ENCODE results near the gene KIF16B.

Gene KIF16B

DNA sequence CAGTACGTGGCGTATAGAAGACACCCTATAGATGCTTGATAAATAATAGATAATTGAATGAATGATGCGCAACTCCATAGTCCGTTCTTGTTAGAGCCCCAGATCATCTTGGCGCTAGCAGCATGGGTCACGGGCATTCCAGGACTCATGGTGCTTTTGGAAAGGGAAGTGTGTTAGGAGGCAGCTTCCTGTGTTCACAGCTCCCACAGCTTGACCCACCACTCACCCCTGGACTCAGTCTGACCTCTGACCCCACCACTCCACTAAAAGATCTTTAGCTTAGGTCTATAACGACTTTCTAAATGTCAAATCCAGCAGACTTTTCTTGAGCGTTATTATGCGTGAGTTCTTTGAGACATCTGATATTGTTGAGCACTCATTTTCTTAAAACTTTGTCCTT lies 35.8 kb upstream of the KIF16B start:
- Histone ChIP-seq H3K27me3 (ENCODE audit: insufficient read depth, low read depth, severe bottlenecking) (no peaks in the 10 kb centered on the region), H3K9me3 (ENCODE audit: severe bottlenecking) (no peaks in the 10 kb centered on the region), H3K4me3 (ENCODE audit: low read depth, low read length) (no peak overlapping the region), H3K36me3 (no peaks in the 10 kb centered on the region), H3K27ac (no peak overlapping the region)
- no peak for DNase-seq
- TF ChIP-seq, protein P1, sequence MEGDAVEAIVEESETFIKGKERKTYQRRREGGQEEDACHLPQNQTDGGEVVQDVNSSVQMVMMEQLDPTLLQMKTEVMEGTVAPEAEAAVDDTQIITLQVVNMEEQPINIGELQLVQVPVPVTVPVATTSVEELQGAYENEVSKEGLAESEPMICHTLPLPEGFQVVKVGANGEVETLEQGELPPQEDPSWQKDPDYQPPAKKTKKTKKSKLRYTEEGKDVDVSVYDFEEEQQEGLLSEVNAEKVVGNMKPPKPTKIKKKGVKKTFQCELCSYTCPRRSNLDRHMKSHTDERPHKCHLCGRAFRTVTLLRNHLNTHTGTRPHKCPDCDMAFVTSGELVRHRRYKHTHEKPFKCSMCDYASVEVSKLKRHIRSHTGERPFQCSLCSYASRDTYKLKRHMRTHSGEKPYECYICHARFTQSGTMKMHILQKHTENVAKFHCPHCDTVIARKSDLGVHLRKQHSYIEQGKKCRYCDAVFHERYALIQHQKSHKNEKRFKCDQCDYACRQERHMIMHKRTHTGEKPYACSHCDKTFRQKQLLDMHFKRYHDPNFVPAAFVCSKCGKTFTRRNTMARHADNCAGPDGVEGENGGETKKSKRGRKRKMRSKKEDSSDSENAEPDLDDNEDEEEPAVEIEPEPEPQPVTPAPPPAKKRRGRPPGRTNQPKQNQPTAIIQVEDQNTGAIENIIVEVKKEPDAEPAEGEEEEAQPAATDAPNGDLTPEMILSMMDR (IDR thresholded peaks at IDR 0.05; ENCODE audit: low read depth, low read length) = no peak

DNA sequence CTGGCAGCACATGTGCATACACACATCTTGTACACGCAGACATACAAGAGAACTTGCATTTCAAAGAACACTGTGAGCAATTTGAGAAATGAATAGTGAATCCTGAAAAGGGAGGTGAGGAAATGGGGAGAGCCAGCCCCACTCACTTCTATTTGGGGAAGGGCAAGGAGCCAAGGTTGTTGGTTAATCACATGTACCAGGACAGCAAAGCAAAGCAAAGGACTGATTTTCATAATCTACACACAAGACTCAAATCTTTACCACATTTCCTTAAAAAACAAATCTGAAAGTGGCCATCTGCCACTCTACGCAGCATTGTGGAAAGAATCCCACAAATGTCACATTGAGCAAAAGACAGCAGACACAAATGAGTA lies 35.0 kb upstream of the KIF16B start:
- H3K4me3 ChIP-seq (ENCODE audit: low read depth, low read length) = no peak overlapping the region
- H3K9me3 ChIP-seq (ENCODE audit: severe bottlenecking) = no peaks in the 10 kb centered on the region
- no peak for DNase-seq
- H3K36me3 ChIP-seq = no peaks in the 10 kb centered on the region
- H3K27me3 ChIP-seq (ENCODE audit: insufficient read depth, low read depth, severe bottlenecking) = no peaks in the 10 kb centered on the region
- TF ChIP-seq, protein P1 (IDR thresholded peaks at IDR 0.05; ENCODE audit: low read depth, low read length) = no peak
- H3K27ac ChIP-seq = no peak overlapping the region

DNA sequence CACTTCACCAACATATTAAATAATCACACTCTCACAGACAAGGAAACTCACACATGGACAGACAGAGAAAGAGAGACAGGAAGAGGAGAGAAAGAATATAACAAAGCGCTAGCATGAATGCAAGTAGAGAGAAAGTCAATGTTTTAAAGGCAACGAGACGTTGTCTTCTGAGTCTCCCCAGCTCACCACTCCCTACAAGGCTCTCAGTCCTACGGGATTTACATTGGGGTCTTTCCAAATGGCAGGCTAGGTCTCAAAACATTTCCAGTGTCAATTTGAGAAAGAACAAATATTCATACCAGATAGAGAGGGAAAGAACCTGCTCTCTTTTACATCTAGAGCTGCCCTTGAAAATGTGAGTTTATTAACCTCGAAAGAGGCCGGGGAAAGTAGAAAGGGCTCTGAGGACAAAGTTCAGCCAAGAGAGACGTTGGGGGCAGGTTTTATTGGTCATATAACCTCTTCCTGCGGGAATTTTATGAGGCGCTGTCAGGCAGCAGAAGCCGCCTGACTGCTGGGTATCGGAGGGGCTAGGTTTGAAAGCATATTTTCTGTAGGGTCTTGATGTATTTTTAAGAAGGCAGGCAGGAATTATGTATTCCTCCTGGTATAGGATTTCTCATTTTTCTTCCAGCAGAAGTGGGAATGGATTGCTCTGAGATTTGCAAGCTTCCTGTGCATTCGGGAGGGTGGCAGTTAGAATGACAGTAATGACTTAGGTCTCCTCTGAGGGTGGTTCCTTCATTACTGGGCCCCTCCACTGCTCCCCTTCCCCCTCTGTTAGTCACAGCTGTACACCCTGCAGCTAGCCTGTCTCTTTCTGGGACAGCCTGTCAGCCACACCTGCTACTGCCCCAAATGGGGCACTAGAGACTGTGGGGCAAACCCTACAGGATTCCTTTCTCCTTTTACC lies 34.4 kb upstream of the KIF16B start:
- Histone ChIP-seq H3K9me3 (ENCODE audit: severe bottlenecking) (no peaks in the 10 kb centered on the region), H3K27me3 (ENCODE audit: insufficient read depth, low read depth, severe bottlenecking) (no peaks in the 10 kb centered on the region), H3K27ac (no peak overlapping the region), H3K4me3 (ENCODE audit: low read depth, low read length) (no peak overlapping the region), H3K36me3 (no peaks in the 10 kb centered on the region)
- TF ChIP-seq, protein P1 (IDR thresholded peaks at IDR 0.05; ENCODE audit: low read depth, low read length) = no peak
- no peak for DNase-seq

DNA sequence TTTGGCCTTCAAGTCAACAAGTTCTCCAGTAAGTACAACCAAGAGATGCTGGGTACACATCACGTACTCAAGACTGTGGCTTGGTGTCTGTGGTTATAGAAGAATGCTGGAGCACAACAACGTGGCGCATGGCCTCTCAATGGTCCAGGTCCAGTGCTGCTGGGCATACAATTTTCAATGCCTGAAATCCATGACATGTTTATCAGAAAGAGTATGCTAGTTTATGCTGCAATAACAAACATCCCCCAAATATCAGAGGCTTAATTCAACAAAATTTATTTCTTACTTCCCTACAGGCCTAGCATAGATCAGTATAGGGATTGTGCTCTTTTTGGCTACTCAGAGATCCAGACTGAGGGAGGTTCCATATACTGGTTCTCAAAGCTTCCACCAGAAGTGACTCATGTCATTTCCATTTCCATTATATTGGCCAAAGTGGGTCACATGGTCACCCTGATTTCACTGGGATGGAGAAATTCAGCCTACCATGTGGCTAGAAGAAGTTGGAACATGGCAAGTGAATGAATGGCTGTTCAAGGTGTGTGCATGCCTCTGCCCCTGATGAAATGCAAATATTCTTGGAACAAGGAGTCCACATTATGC lies 33.3 kb upstream of the KIF16B start:
- no peak for DNase-seq
- H3K27ac ChIP-seq = no peak overlapping the region
- TF ChIP-seq, protein P1 (IDR thresholded peaks at IDR 0.05; ENCODE audit: low read depth, low read length) = no peak

DNA sequence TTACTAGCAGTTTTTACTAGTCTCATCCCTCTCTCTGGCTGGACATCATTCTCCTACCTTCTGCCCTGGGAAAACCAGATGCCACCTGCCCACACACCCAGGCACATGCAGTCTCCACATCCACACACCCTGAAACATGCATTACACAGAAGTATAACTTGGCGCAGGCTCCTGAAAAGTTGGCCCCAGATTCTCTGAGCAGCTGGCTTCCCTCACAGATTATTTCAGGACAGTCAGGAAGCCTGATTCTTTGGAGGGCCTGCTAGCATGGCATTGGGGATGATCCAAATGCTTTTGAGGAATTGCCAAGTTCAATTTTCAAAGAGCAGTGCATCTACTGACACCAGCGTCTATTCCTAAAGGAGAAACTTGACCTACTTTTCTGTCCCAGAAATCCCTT lies 27.8 kb upstream of the KIF16B start:
- no peaks in the 10 kb centered on the region for H3K36me3 ChIP-seq
- no peak for DNase-seq
- H3K4me3 ChIP-seq (ENCODE audit: low read depth, low read length) = no peak overlapping the region
- no peaks in the 10 kb centered on the region for H3K9me3 ChIP-seq (ENCODE audit: severe bottlenecking)
- H3K27me3 ChIP-seq (ENCODE audit: insufficient read depth, low read depth, severe bottlenecking) = no peaks in the 10 kb centered on the region
- TF ChIP-seq, protein P1 (IDR thresholded peaks at IDR 0.05; ENCODE audit: low read depth, low read length) = no peak
- no peak overlapping the region for H3K27ac ChIP-seq

More for the DNA sequence above, 33.3 kb upstream of the KIF16B start:
- H3K36me3 ChIP-seq = no peaks in the 10 kb centered on the region
- H3K9me3 ChIP-seq (ENCODE audit: severe bottlenecking) = no peaks in the 10 kb centered on the region
- H3K27me3 ChIP-seq (ENCODE audit: insufficient read depth, low read depth, severe bottlenecking) = no peaks in the 10 kb centered on the region
- H3K4me3 ChIP-seq (ENCODE audit: low read depth, low read length) = no peak overlapping the region

All from WERI-Rb-1 (cell line).